B cell (primary cell): ENCODE data around the gene TCF12. TPM values are rescaled to one million over a fixed set of nuclear protein-coding genes. Genes with fewer than 3 reads are reported as not detected.

ENCODE experiments used
- ATAC-seq: fragments of 200-7000 bp; cut with Tn5 transposase; one replicate; pipeline ENCODE4 v1.10.0; 2021; ENCODE audit warnings: low read depth, mild to moderate bottlenecking, moderate number of reproducible peaks, moderate library complexity
- CTCF ChIA-PET: fragments of 350-600 bp; sonication (Branson Sonifier 250); formaldehyde crosslinking; loops from one replicate; lab custom pipeline; 2021; ENCODE audit warnings: antibody characterized with exemption, inconsistent platforms; lab: Charles Lee
- POLR2A ChIA-PET: fragments of 350-600 bp; sonication (Branson Sonifier 250); formaldehyde crosslinking; loops from one replicate; lab custom pipeline; 2021; ENCODE audit warnings: antibody characterized with exemption; lab: Charles Lee
- DNase-seq: peaks from one replicate; pipeline ENCODE4 v3.0.0; 2013
- H2AFZ ChIP-seq: 2 replicates; pipeline ENCODE4 v1.6.1; 2012; ENCODE audit warnings: mild to moderate bottlenecking, low read depth, low read length; ENCODE audit not compliant: insufficient read depth, poor library complexity, severe bottlenecking
- H3K27ac ChIP-seq, 2 donors: 1 replicate in 1 of 2; 2 replicates in 1 of 2; pipeline ENCODE4 v1.5.1; 2012 to 2013; ENCODE audit warnings: low read length in 2 of 2, mild to moderate bottlenecking in 2 of 2, moderate library complexity in 1 of 2
- H3K27me3 ChIP-seq, 4 experiments: fragments of 200-600 bp in 1 of 4; sonication (generic) in 1 of 4; replicated peaks in 1 of 4; 1 replicate in 2 of 4; 2 replicates in 2 of 4; pipeline versions ENCODE4 v1.6.1 to v1.7.0; 2013 to 2016; ENCODE audit warnings: low read length in 3 of 4, mild to moderate bottlenecking in 2 of 4, mixed read lengths in 1 of 4, moderate library complexity in 1 of 4; ENCODE audit not compliant: insufficient read depth in 4 of 4, control insufficient read depth in 3 of 4; ENCODE audit errors: control extremely low read depth in 1 of 4
- H3K36me3 ChIP-seq, 2 experiments: replicated peaks in 1 of 2; 1 replicate in 1 of 2; 2 replicates in 1 of 2; pipeline versions ENCODE4 v1.6.1 to v1.7.1; 2013; ENCODE audit warnings: low read length in 1 of 2; ENCODE audit not compliant: insufficient read depth in 2 of 2, control insufficient read depth in 1 of 2; ENCODE audit errors: control extremely low read depth in 1 of 2, extremely low read depth in 1 of 2
- H3K4me1 ChIP-seq, 2 donors: fragments of 200-600 bp in 1 of 2; sonication (generic) in 1 of 2; 1 replicate in 1 of 2; 2 replicates in 1 of 2; pipeline versions ENCODE4 v1.5.1 to v1.6.1; 2013 to 2017; ENCODE audit warnings: low read length in 2 of 2; ENCODE audit not compliant: control insufficient read depth in 2 of 2, insufficient read depth in 2 of 2
- H3K4me2 ChIP-seq: replicated peaks from 2 replicates; pipeline ENCODE3; 2012; ENCODE audit warnings: mild to moderate bottlenecking, low read depth, low read length; ENCODE audit not compliant: poor library complexity, severe bottlenecking
- H3K4me3 ChIP-seq, 5 experiments: fragments of 200-600 bp in 1 of 5; sonication (generic) in 1 of 5; 1 replicate in 3 of 5; 2 replicates in 2 of 5; pipeline versions ENCODE4 v1.5.1 to v1.7.0; 2011 to 2016; ENCODE audit warnings: low read length in 4 of 5, mild to moderate bottlenecking in 4 of 5, low read depth in 2 of 5, control low read depth in 1 of 5, moderate library complexity in 1 of 5; ENCODE audit not compliant: insufficient read depth in 1 of 5; ENCODE audit errors: control extremely low read depth in 1 of 5, extremely low read depth in 1 of 5
- H3K79me2 ChIP-seq: fragments of 200-600 bp; sonication (generic); one replicate; pipeline ENCODE4 v1.6.0; 2016; ENCODE audit warnings: low read length; ENCODE audit not compliant: control insufficient read depth, insufficient read depth
- H3K9ac ChIP-seq: fragments of 200-600 bp; sonication (generic); 2 replicates; pipeline ENCODE4 v1.6.1; 2017; ENCODE audit warnings: mild to moderate bottlenecking, low read length, moderate library complexity
- H3K9me3 ChIP-seq, 3 donors: one replicate each; pipeline versions ENCODE4 v1.6.1 to v1.7.1; 2013; ENCODE audit warnings: low read length in 2 of 3; ENCODE audit not compliant: control insufficient read depth in 2 of 3, insufficient read depth in 1 of 3; ENCODE audit errors: control extremely low read depth in 1 of 3
- H4K20me1 ChIP-seq: 2 replicates; pipeline ENCODE4 v1.6.0; 2012; ENCODE audit warnings: mild to moderate bottlenecking, low read length; ENCODE audit not compliant: insufficient read depth, control insufficient read depth, poor library complexity, severe bottlenecking
- H3K27ac Mint-ChIP-seq: one replicate; pipeline ENCODE4 v1.8.0; 2021; ENCODE audit warnings: mixed read lengths
- H3K27me3 Mint-ChIP-seq: one replicate; pipeline ENCODE4 v1.8.0; 2021; ENCODE audit warnings: mixed read lengths
- H3K4me1 Mint-ChIP-seq: one replicate; pipeline ENCODE4 v1.8.0; 2021; ENCODE audit warnings: mixed read lengths
- H3K4me3 Mint-ChIP-seq: one replicate; pipeline ENCODE4 v1.8.0; 2021; ENCODE audit warnings: mixed read lengths
- H3K9me3 Mint-ChIP-seq: one replicate; pipeline ENCODE4 v1.8.0; 2022; ENCODE audit warnings: mixed read lengths; ENCODE audit not compliant: insufficient read depth
- CTCF ChIP-seq: fragments of 200-600 bp; IDR thresholded peaks from one replicate; pipeline ENCODE4 v1.8.0; 2022; ENCODE audit warnings: antibody characterized with exemption, mild to moderate bottlenecking
- EZH2 ChIP-seq: IDR thresholded peaks from 2 replicates; pipeline ENCODE4 v1.6.1; 2012; ENCODE audit warnings: borderline replicate concordance, low read depth, mild to moderate bottlenecking, moderate library complexity, low read length; ENCODE audit not compliant: insufficient read depth, poor library complexity, severe bottlenecking
- WGBS: methylation state at CpG from one replicate; pipeline ENCODE4 v1.1.5; 2013; ENCODE audit warnings: missing lambda C conversion rate; ENCODE audit not compliant: insufficient coverage; 5-methylcytosine and 5-hydroxymethylcytosine counted together
- intact Hi-C: fragments of 100-400 bp; cut with micrococcal nuclease; formaldehyde crosslinking; loops from one replicate; pipeline ENCODE4 v1.10.0; 2022
- polyA plus RNA-seq: library from polyadenylated mRNA; depleted of rRNA; stranded (reverse); fragments of >200 nt; gene quantifications from 2 replicates; pipeline ENCODE4 v1.2.3, GENCODE V29; 2012
- total RNA-seq, 2 donors: library from RNA; stranded (reverse); fragments of 120-200 nt in 1 of 2; gene quantifications; 1 replicate in 1 of 2; 2 replicates in 1 of 2; pipeline versions ENCODE4 v1.2.3 to v1.2.4, GENCODE V29; 2013 to 2022

TCF12 gene
- total and polyA plus RNA-seq, 2 donors (not counting 1 experiment from before 2014, with no cell fraction given), result 27.1 to 131 TPM

DNA sequence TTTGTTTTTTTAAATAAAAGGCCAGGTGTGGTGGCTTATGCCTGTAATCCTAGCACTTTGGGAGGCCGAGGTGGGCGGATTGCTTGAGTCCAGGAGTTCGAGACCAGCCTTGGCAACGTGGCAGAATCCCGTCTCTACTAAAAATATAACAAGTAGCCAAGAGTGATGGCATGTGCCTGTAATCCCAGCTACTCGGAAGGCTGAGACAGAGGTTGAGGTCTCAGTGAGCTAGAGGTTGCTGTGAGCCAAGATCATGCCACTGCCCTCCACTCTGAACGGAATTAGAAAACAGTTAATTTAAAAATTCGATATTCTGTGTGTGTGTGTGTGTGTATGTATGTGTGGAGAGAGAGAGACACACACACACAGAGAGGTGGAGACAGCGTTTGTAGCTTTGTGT lies 58.8 kb downstream of the TCF12 start:
- H3K9me3 Mint-ChIP-seq, result no peaks in the 10 kb centered on the region
- no peaks in the 10 kb centered on the region for H3K9me3 ChIP-seq
- no peak overlapping the region for H3K9ac ChIP-seq
- TF ChIP-seq EZH2 (no peak), CTCF (no peak)
- CTCF ChIA-PET, result no interaction called here
- peaks cover 50% of the 10 kb centered on the region for H3K79me2 ChIP-seq
- intact Hi-C loops, result no loop called here
- H2AFZ ChIP-seq, result no peak overlapping the region
- H4K20me1 ChIP-seq, result peaks cover 33% of the 10 kb centered on the region
- H3K4me1 Mint-ChIP-seq, result peaks cover 31% of the 10 kb centered on the region
- no peaks in the 10 kb centered on the region for H3K36me3 ChIP-seq
- 99% methylated on average over 8 of the region's 9 CpGs for WGBS
- no peak overlapping the region for H3K4me2 ChIP-seq
- peaks cover 0 to 4% of the 10 kb centered on the region in 2 donors for H3K4me1 ChIP-seq
- H3K4me3 Mint-ChIP-seq, result no peak overlapping the region
- POLR2A ChIA-PET, result no interaction called here
- DNase-seq (no peak), ATAC-seq (no peak)
- no peak overlapping the region for H3K27ac Mint-ChIP-seq
- H3K27ac ChIP-seq, result no peak overlapping the region
- no peak overlapping the region for H3K4me3 ChIP-seq
- H3K27me3 Mint-ChIP-seq, result no peaks in the 10 kb centered on the region
- H3K27me3 ChIP-seq, result no peaks in the 10 kb centered on the region

DNA sequence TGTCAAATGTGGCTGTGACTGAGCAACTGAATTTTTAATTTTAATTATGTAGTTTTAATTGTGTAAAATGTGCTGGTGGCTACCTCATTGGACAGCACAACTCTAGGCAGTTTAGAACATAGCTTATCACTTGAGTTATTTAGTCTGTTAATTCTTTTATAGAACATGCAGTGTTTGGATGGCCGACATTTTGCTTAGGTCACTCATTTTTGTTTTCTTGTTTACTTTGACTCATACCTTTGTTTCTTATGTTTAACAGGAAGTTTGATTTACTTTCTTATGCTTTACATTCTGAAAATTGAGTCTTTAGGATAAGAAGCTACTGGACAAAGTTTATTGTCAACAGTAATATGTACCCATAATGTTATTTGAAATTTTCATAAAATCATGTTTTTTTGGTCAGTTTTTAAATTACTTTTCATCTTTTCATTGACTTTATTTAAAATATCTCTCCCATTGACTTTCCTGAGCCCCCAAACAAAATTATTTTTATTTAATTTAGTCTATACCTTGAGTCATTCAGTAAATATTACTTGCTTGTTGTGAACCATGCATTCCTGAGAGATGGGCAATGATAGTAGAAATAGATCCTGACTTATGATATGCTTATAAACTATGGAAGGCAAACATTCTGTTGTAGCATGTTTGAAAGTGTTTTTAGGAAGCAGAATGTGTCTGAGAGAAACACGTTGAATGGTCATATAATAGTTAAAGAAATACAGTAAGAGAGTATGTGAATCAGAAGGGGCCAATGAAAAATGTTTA lies 60.6 kb downstream of the TCF12 start:
- Histone ChIP-seq H3K36me3 (no peaks in the 10 kb centered on the region), H3K27me3 (no peaks in the 10 kb centered on the region), H2AFZ (no peak overlapping the region), H3K4me2 (no peak overlapping the region), H3K9ac (no peak overlapping the region), H3K27ac (no peak overlapping the region), H3K79me2 (peaks cover 47% of the 10 kb centered on the region), H3K4me1 (peaks cover 0 to 10% of the 10 kb centered on the region in 2 donors), H4K20me1 (peaks cover 37% of the 10 kb centered on the region), H3K9me3 (no peaks in the 10 kb centered on the region), H3K4me3 (no peak overlapping the region)
- intact Hi-C loops, result no loop called here
- 100% methylated on average over 1 of the region's 2 CpGs for WGBS
- no peak overlapping the region for H3K27ac Mint-ChIP-seq
- ChIA-PET POLR2A (no interaction called here), CTCF (interaction anchor here (1.1 kb wide), 1 partner anchor 11 kb away, joined by 3 read pairs; no protein-coding TSS in a partner anchor)
- DNase-seq (no peak), ATAC-seq (no peak)
- peaks cover 31% of the 10 kb centered on the region for H3K4me1 Mint-ChIP-seq
- H3K27me3 Mint-ChIP-seq, result no peaks in the 10 kb centered on the region
- no peaks in the 10 kb centered on the region for H3K9me3 Mint-ChIP-seq
- H3K4me3 Mint-ChIP-seq, result no peak overlapping the region
- no peak for TF ChIP-seq EZH2
- no peak for TF ChIP-seq CTCF
